GM21381 (cell line): ENCODE data around the gene HOXA7.

Experiments used
- ATAC-seq: cut with Tn5 transposase; IDR thresholded peaks from one replicate; pipeline ENCODE4 v1.9.1; 2021; ENCODE audit warnings: mild to moderate bottlenecking, moderate library complexity; ENCODE audit not compliant: unreplicated experiment

The HOXA7 gene

DNA sequence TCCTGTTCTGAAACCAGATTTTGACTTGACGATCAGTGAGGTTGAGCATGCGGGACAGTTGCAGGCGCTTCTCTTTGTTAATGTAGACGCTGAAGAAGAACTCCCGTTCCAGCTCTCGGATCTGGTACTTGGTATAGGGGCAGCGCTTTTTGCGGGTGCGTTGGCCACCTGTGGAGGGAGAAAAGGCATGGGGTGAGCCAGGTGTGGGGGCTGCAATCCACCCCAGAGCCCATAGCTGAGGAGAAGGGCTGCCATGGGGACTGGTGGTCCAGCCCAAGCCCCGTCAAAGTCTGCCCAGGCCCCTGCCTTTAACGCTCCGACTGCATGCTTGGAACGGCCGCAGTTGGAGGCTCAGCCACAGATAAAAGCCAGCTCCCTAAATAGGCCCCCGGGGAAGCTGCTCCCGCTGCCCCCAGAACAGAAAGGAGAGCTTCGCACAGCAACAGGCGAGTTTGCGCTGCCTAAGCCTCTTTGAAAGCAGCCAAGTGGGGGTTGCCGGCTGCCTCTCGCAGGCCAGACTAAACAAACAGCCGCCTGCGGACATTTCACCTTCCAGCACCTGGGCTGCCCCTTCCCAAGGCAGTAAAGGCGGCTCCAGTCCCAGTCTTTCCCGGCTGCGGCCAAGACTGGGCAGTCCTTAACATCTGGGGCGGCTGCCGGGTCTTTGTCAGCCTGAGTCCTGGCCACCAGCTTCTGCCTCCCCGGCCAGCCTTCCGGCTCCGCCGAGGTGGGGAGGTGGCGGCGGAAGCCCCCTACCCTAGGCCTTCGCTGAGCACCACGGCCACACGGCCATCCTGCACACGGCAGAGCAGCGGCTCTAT is 26.6 kb upstream of the HOXA7 start:
- ATAC-seq = no peak

DNA sequence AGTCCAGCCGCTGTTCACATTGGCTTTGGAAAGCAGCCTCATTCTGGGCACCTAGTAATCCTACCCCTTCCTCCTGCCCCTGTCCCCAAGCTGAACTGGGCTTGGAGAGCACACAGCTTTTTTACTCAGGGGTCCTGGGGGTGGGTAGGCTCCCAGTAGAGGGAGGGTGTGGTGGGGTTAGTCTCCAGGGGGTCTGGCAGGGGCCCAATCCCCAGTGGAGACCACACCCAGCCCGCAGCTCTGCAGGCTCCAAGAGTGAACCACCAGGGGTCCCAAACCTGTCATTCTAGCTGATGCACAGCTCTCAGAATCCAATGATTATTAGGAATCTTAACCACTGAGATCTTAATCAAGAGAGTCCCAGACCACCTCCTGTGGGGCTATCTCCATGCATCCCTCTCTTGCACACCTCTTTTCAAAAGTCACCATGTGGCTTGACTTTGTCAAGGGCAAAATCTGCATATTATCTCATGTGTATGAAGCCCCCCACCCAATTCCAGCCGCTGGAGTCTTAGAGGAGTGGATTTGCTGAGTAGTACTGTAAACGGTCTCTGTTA is 25.9 kb upstream of the HOXA7 start:
- ATAC-seq = no peak

- ATAC-seq = no peak
These were observed 25.4 kb upstream of the HOXA7 start for GRCh38 chr7:27181795-27182275.

DNA sequence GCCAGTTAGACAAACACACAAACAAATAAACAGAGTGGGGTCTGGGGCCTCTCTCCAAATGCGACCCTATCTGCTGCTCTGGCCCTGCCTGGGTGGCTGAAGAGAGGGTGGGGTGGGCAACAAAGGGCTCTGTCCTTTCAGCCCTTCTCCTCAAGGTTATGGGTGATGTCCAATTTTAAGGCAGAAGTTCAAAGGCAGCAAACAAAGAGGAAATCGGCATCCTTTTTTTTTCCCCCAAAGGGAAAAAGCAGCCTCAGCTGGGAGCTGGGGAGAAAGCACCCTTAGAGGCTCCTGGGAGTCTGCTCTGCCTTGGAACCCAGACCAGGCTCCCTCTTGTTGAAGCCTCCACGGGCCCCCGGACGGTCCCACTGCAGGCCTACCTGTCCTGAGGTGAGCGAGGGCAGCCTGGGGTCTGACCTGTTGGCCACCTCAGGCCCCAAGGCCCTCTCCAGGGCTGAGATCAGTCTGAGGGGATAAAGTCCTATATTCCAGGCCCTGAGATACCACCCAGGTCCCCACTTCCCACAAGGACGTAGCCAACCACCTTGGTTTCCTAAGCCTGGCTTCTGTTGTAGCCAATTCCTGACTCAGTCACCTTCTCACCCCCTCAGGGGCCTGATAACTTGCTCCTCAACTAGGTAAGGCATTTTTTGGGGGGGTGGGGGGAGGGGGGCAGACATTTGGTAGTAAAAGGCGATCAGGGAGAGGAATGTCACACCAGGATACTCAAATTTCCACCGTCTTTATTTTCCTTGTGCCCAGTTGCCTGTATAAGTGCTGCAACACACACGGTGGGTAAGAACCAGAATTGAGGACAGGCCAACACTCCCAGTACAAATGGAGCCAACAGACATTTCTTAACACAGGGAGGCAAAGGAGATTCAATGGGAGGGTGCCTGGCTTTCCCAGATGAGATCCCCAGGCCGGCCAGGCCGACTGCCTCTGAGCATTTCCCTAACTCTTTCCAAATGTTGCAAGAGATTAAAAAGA is 24.3 kb upstream of the HOXA7 start:
- ATAC-seq = no peak

DNA sequence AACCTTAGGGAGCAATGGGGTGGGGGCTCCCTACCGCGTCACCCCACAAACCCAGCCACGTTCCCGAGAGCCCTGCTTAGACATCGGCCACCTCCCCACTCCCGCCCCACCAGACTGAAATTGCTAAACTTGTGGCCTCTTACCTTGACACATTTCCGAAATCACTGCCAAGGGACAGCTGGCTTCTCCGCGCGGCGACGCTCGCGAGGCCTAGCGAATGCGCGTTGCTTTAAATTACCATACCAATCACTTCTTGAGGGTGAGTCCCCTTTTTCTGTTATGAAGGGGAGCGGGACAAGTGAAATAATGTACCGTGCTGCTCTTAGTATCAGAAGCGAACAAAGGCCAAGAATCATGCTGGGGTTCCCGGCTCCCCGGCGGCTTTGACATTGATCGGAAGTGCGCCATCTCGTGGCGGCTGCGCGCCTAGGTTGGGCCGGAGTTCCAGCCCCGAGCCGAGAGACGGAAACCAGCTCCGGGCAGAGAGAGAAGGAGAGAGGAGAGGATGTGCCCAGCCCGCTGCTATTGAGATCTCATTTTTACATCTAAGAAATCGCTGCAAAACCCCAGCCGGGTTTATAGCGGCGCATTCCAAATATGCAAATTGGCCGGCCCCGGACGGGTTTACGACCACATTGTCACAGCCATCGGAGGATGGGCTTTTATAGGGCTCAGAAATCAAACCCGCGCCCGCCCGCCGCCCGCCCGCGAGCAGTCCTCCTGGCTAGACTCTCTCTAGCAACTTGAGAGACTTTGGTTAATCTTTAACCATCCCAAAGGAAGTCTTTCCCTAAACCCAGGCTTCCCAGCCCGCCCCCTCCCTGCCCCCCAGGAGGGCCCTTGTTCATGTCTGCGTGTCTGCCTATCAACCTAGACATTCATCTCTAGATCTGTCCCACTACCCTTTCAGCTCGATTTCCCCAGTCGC is 23.3 kb upstream of the HOXA7 start:
- no peak for ATAC-seq

- no peak for ATAC-seq
These were observed 22.6 kb upstream of the HOXA7 start for GRCh38 chr7:27179030-27179429.

DNA sequence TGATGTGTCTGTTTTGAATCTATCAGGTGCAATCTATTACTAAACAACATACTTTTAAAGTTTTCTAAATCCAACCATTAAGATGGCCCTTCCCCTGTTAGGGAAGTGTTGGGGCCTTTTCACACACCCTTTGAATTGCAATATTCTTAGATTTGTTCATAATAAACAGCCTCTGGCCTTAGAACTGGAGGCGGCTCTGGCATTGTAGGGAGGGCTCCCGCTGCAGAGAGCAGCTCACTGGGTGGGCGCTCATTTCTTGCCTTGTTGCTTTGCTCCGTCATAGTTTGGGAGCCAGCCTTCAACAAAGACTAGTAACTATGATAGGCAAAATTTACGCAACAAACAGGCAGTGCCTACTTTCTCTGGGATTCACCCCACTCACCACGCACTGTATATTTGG is 21.9 kb upstream of the HOXA7 start:
- ATAC-seq = no peak

GRCh38 chr7:27177795-27178320 is 21.4 kb upstream of the HOXA7 start:
- ATAC-seq = no peak

DNA sequence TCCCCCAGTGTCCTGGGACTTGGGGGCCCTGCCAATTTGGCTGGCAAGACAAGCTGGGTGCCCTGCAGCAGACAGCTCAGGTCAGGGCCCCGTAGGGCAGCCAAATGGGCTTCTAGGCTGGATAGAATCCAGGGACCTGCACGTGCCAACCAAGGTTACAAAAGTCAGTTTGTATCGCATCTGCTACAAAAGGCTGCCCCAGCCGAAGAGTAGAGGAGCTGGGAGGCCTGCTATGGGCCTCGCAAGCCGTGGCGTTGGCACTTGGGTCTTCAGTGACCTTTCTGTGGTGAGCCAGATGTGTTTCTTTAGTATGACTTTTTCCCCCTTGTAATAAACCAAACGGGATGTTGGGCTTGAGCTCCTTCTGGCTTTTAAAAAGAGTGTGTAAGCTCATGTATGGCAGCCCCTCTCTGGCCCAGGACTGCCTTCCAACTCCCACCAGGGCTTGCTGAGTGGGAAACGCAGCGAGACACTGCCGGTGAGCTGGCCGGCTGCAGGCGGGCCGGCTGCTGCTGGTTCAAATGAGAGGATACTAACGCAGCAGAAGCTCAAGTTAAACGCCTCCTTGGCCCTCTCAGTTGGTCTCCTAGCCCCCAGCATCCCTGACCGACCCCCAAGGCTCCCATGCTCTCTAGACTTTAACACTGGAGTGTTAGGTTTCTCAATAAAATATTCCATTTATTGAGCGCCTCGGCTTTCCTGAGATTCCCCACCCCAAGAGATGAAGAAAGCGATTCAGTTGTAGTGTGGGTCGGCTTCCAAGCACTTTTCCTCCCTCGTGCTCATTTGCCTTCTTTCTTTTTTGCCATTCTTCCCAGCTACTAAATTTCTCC is 20.7 kb upstream of the HOXA7 start:
- no peak for ATAC-seq

GRCh38 chr7:27176524-27176845 is 20.0 kb upstream of the HOXA7 start:
- no peak for ATAC-seq

GRCh38 chr7:27175626-27176523 is 19.4 kb upstream of the HOXA7 start:
- ATAC-seq = no peak

- ATAC-seq = no peak
These were observed 18.6 kb upstream of the HOXA7 start for GRCh38 chr7:27174874-27175625.

DNA sequence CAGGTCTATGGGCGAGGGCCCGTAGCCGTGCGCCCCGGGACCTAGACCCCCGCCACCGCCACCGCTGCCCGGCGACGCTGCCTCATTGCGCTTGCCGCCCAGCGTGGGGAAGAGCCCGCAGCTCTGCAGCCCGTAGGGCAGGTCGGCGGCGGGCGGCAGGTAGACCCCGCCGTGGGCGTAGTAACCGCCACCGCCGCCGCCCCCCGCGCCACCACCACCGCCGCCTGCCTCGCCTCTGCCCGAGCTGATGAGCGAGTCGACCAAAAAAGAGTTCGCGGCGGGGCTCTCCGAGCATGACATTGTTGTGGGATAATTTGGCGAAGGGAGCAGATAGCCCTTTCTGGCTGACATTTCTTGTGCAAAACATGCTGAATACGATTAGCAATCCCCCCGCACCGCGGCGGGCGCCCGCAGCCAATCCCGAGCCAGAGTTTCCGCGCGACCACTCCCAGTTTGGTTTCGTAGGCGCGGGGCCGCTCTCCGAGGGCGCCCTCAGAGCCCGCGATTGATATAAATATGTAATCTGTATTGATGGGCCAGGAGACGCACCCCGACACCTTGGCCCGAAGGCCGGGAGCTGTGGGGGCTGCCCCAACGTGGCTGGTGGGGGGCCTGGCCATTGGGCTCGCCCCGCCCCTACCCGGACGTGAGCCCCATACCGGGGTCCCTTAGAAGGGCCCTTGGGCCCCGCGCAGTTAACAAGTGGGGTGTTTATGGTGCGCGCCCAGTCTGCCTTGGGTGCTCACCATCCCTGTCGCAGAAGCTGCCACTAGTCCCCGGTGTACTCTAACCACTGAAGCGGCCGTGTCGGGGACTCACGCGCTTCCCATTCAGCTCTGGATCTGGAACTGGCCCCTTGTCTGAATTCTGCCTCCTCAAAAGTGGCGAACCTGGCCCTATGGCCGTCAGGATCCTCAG is 17.7 kb upstream of the HOXA7 start, which contains the start of gene HOXA10:
HOXA10 (minus strand) TSS at position 365 of the 918 bp plus-strand sequence; CDS start at position 351, 14 bp downstream.
- no peak for ATAC-seq

DNA sequence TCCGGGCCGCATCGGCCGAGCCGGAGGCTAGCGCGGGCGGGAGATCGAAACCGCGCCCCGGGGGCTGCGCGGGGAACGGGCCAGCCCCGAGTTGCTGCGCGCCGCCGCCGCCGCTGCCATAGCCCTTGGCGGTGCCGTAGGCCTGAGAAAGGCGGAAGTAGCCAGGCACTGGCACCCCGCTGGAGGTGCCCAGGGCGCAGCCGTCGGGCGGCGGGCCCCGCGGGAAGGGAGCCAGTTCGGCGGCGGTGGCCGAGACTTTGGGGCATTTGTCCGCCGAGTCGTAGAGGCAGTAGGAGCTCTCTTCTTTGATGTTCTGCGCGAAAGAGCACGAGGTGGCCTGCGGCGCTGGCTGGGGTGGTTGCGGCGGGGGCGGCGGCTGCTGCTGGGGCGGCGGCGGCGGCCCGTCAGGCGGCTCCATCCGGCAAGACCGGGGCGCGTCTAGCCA is 17.1 kb upstream of the HOXA7 start:
- ATAC-seq = no peak

DNA sequence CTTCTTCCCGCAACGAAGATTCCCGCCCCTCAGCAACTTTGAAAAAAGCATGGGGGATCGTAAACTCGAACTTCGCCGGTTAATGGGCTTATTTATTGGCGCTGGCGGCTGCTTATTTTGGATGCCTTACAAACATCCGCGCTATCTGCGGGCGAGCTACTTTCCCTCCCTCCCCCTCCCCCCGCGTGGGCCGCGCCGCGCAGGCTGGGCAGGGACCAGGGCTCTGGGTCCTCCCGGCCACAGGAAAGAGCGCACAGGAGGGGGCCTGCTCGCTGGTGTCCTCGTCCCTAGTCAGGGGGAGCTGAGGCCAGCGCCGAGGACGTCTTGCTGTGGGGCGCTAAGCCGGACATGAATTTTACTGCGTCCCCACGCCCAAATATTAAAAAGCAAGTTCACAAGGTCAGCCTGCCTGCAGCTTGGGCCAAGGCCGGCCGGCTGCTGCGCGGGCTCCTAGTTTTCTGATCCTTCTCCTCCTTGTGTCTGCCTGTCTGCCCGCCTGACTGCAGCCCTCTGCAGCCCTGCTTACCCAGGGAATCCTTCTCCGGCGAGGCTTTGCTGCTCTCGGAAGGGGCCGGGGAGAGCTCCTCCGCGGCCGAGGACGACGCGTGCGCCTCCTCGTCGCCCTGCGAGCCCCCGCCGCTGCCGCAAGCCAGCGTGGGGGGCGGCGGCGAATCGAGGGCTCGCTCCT is 16.5 kb upstream of the HOXA7 start:
- no peak for ATAC-seq

GRCh38 chr7:27172315-27172774 is 15.9 kb upstream of the HOXA7 start:
- ATAC-seq = no peak
